Left ventricle myocardium inferior (tissue), 1 donor: ENCODE measurements around the gene NAV2. TPM values are rescaled to one million over a fixed set of nuclear protein-coding genes. Genes with fewer than 3 reads are reported as not detected.

Source experiments
- DNase-seq: peaks from one replicate; pipeline ENCODE4 v3.0.0-alpha.2; 2020
- H3K27ac ChIP-seq: fragments of 200-600 bp; replicated peaks from 2 replicates; pipeline ENCODE4 v1.8.0; 2021
- H3K27me3 ChIP-seq: fragments of 200-600 bp; 2 replicates; pipeline ENCODE4 v1.8.0; 2021; ENCODE audit warnings: low read depth
- H3K36me3 ChIP-seq: fragments of 200-600 bp; 2 replicates; pipeline ENCODE4 v1.8.0; 2021
- H3K4me1 ChIP-seq: fragments of 200-600 bp; 2 replicates; pipeline ENCODE4 v1.8.0; 2021
- H3K4me3 ChIP-seq: fragments of 200-600 bp; 2 replicates; pipeline ENCODE4 v1.8.0; 2021; ENCODE audit warnings: mild to moderate bottlenecking, moderate library complexity
- H3K9me3 ChIP-seq: fragments of 200-600 bp; replicated peaks from 2 replicates; pipeline ENCODE4 v1.8.0; 2021
- CTCF ChIP-seq: fragments of 200-600 bp; IDR thresholded peaks from 2 replicates; pipeline ENCODE4 v1.8.0; 2021; ENCODE audit warnings: antibody characterized with exemption, mild to moderate bottlenecking, borderline replicate concordance
- intact Hi-C: fragments of 100-400 bp; cut with micrococcal nuclease; formaldehyde crosslinking; loops from one replicate; pipeline ENCODE4 v1.11.0; 2022
- total RNA-seq: library from RNA; stranded (reverse); fragmentation: NEBNext Ultra II Directional; extraction: Animal tissue kit (Norgen Biotek cat#: 25700); gene quantifications from one replicate; pipeline ENCODE4 v1.2.1, GENCODE V29; 2021
- donor health status: DM: no; HTN: yes; CAD: no; lungs with severe emphysema.

NAV2 gene
- total RNA-seq, 1 donor from 2014 or later = 14.3 TPM

GRCh38 chr11:20011307-20011951 is 298.8 kb downstream of the NAV2 start:
- intact Hi-C loops = no loop called here

GRCh38 chr11:20013346-20014066 is 300.9 kb downstream of the NAV2 start:
- no peaks in the 10 kb centered on the region for H3K9me3 ChIP-seq
- peak; percentile 35 for DNase-seq
- no peak overlapping the region for H3K4me3 ChIP-seq
- no peaks in the 10 kb centered on the region for H3K36me3 ChIP-seq
- no peaks in the 10 kb centered on the region for H3K27me3 ChIP-seq
- intact Hi-C loops = no loop called here
- H3K27ac ChIP-seq = peak overlapping the region; percentile 77
- peaks cover 49% of the 10 kb centered on the region for H3K4me1 ChIP-seq
- no peak for TF ChIP-seq CTCF

More at GRCh38 chr11:20011307-20011951, 298.8 kb downstream of the NAV2 start:
- DNase-seq = no peak
- H3K4me1 ChIP-seq = peaks cover 56% of the 10 kb centered on the region
- no peak overlapping the region for H3K27ac ChIP-seq
- H3K4me3 ChIP-seq = no peak overlapping the region
- H3K9me3 ChIP-seq = no peaks in the 10 kb centered on the region
- no peaks in the 10 kb centered on the region for H3K36me3 ChIP-seq
- no peaks in the 10 kb centered on the region for H3K27me3 ChIP-seq
- TF ChIP-seq CTCF = no peak

- no peaks in the 10 kb centered on the region for H3K9me3 ChIP-seq
- intact Hi-C loops = no loop called here
- H3K4me1 ChIP-seq = peaks cover 44% of the 10 kb centered on the region
- peak overlapping the region; percentile 77 for H3K27ac ChIP-seq
- H3K27me3 ChIP-seq = no peaks in the 10 kb centered on the region
- no peaks in the 10 kb centered on the region for H3K36me3 ChIP-seq
- no peak for DNase-seq
- no peak for TF ChIP-seq CTCF
- H3K4me3 ChIP-seq = no peak overlapping the region
These were observed 301.4 kb downstream of the NAV2 start for GRCh38 chr11:20014067-20014402.

GRCh38 chr11:20015101-20015500 is 302.5 kb downstream of the NAV2 start:
- Histone ChIP-seq H3K4me3 (no peak overlapping the region), H3K9me3 (no peaks in the 10 kb centered on the region), H3K27me3 (no peaks in the 10 kb centered on the region), H3K4me1 (peaks cover 40% of the 10 kb centered on the region), H3K27ac (no peak overlapping the region), H3K36me3 (no peaks in the 10 kb centered on the region)
- no peak for TF ChIP-seq CTCF
- no peak for DNase-seq
- intact Hi-C loops = no loop called here

GRCh38 chr11:20015529-20016427 is 303.1 kb downstream of the NAV2 start:
- no peaks in the 10 kb centered on the region for H3K27me3 ChIP-seq
- no peak overlapping the region for H3K4me3 ChIP-seq
- H3K36me3 ChIP-seq = no peaks in the 10 kb centered on the region
- intact Hi-C loops = no loop called here
- TF ChIP-seq CTCF = no peak
- no peaks in the 10 kb centered on the region for H3K9me3 ChIP-seq
- peaks cover 40% of the 10 kb centered on the region for H3K4me1 ChIP-seq
- H3K27ac ChIP-seq = no peak overlapping the region
- no peak for DNase-seq
